T-helper 2 cell (primary cell): ENCODE measurements around the gene CCDC74A.
"Not testable (repeated sequence)": the region's sequence is repeated elsewhere in the genome, so short reads cannot be mapped to it uniquely, and the experiment has no call there.

Experiments used
- DNase-seq, 5 experiments: peaks; one replicate each; pipeline versions ENCODE4 v3.0.0 to v3.0.0-alpha.2; 2012 to 2022
- total RNA-seq, 2 donors: gene quantifications; one replicate each; lab custom pipeline; 2026; lab: John Stamatoyannopoulos, UW

CCDC74A gene
- total RNA-seq: 1.1 to 3.1 reads per million in 2 donors

- peak; percentile 57 to 84 (median 73) for DNase-seq
Measured at GRCh38 chr2:131527131-131528001, at the start of gene CCDC74A. Gene CCDC74A, plus strand, starts transcription at chr2:131527888. Its CDS starts 83 bp downstream, at chr2:131527971.

GRCh38 chr2:131478074-131478849, 49.4 kb upstream of the CCDC74A start:
- DNase-seq: not testable (repeated sequence)

GRCh38 chr2:131478850-131479461, 48.7 kb upstream of the CCDC74A start:
- not testable (repeated sequence) for DNase-seq

DNA sequence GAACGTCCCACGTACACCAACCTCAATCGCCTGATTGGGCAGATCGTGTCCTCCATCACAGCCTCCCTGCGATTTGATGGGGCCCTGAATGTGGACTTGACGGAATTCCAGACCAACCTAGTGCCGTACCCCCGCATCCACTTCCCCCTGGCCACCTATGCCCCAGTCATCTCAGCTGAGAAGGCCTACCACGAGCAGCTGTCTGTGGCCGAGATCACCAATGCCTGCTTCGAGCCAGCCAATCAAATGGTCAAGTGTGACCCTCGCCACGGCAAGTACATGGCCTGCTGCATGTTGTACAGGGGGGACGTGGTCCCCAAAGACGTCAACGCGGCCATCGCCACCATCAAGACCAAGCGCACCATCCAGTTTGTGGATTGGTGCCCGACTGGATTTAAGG, 47.3 kb upstream of the CCDC74A start:
- DNase-seq: not testable (repeated sequence)

- DNase-seq: not testable (repeated sequence)
Measured at GRCh38 chr2:131482506-131483155, 45.1 kb upstream of the CCDC74A start.

DNA sequence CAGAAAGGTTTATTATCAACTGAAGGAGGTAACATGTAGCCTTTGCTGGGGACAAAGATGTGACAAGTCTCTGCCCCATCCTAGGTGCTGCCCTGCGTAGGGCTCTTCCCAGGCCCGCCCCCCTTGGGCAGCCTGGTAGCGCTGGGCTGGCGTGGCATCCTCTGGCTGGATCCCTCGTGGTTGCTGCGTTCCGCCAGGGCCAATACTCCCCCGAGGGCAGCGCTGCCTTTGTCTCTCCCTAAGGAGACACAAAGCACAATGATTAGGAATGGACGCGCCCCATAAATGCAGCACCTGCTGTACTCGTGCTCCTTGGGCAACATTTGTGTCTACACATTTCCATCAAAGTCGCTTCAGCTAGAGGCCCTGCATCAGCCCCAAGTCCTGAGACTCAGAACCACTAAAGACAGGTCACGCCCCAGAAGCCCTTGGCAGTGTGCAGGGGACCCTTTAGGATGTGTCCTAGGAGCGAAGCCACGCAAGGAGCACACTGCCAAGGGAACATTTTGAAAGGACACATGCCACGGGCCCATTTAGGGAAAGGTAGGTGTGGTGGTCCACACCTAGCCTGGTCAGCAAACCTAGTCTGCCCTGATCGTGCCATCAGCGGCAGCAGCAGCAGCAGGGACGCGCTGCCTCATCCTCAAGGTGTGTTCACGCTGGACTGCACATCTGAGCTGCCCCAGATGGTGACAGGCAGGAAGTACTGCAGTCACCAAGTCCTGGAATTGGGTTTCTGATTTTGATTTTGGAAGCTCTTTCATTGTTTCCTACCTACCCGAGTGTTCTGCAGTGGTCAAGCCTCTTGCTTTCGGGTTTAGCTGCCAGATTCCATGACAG, 43.5 kb upstream of the CCDC74A start:
- DNase-seq: not testable (repeated sequence)

- DNase-seq: not testable (repeated sequence)
Measured at GRCh38 chr2:131484906-131485460, 42.7 kb upstream of the CCDC74A start.

GRCh38 chr2:131486201-131486902, 41.3 kb upstream of the CCDC74A start:
- DNase-seq: not testable (repeated sequence)

DNA sequence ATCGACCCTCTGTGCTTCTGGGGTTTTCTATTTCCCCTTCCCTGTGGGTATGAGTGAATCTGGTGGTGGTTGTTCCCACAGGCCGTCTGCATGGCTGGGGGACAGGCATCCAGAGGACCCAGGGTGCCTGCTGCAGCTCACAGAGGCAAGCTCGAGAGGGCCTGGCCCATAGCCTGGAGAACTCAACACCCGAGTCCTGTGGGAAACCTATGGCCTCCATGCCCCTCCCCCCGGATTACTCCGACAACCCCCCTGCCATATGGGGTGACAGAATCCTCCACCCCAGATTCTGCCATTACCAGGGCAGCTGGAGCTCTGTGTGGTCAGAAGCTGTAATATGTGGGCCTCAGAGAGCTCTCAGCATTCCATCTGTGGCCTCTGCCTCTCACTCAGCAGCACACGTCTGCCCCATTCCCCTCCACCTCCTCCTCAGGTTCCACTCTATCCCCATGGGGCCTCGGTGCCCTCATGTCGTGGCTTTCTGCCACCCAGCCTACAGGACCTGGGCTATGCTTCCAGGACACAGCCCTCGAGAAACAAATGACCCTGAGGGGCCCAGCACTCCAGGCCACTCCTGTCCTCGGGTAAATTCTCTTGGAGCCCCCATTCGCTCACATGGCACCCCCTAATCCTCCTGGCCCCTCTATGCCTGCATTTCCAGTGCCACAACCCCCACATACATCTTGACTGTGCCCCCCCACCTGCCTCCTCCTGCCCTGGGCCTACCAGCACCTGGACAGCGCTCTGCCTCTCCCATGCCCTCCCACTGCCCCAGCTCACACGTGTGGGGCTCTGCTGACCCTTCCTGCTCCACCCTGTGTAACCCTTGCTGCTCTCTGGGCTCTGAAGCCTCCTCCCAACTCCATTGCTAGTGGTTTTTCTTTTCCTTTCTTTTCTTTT, 39.1 kb upstream of the CCDC74A start:
- DNase-seq: no peak

- peak in 4 of 5 experiments; percentile 7 to 55 (median 20) for DNase-seq
Measured at GRCh38 chr2:131490616-131491468, 36.8 kb upstream of the CCDC74A start.

DNA sequence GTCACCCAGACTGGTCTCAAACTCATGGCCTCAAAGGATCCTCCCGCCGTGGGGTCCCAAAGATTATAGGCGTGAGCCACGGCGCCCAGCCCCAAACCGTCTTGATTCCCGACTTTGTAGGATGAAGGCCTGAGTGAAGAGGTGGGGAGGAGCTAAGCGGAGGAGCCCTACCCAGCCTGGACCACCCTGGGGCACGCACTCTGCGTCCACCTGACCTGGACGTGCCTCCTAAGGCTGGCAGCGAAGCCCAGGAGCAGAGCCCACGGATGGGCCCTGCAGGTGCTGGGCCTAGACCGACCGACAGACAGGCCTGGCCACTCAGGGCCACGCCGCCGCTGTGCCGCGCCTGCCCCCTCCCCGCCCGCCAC, 36.2 kb upstream of the CCDC74A start:
- peak in 1 of 5 experiments; percentile 30 for DNase-seq

DNA sequence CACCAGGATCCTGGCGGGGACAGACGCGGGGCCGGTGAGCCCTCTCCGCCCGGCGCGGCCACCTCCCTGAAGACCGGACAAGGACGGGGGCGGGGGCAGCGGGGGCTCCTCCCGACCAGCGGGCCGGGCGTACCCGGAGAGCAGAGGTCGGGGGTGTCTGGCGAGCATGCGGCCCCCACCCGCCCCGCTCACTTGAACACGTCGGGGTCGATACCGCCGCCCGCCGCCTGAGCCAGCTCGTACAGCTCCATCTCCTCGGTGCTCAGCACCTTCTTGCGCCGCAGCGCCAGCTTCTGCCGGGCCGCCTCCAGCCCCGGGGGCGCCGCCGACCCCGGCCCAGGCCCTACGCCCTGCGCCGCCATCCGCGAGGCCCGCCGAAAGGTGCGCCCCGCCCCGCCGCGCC, 35.7 kb upstream of the CCDC74A start, which contains the start of gene MZT2A:
Gene MZT2A (minus strand): TSS at position 383 of the 403 bp plus-strand sequence. CDS start 21 bp downstream, at position 362.
- peak in 1 of 5 experiments; percentile 2 for DNase-seq

DNA sequence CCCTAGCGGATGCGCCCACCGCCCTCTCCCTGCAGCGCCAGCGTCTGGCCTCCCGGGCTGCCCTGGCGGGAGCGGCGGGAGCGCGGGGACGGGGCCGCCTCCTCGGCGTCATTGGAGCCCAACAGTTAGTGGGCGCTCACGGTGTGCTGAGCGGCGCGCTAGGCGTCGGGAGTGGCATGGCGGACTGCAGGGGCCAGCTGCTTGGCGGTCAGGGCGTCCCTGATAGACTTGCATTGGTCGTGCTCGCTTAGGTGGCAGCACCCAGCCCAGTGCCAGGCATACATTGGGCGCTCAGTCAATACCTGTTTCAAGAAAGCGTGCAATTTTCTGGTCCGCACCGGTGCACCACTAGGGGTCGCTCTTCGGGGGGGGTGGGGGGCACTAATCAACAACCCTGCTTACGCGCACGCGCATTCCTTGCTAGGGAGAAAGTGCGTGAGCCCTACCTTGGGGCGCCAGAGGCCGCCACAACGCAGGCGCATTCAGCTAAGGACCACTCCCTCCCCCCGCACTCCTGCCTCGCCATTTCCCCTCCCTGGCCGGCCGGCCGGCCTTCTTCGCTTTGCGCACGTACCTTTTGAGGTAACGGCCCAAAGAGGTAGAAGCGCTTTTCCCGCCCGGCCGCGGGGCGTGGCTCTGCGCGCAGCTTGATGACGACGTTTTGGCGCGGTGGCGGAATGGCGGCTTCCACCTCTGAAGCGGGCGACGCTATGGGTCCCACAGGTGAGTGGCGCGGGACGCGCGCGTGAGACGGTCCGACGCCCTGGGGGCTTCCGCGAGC, 35.1 kb upstream of the CCDC74A start:
- peak; percentile 87 to 96 (median 91) for DNase-seq

DNA sequence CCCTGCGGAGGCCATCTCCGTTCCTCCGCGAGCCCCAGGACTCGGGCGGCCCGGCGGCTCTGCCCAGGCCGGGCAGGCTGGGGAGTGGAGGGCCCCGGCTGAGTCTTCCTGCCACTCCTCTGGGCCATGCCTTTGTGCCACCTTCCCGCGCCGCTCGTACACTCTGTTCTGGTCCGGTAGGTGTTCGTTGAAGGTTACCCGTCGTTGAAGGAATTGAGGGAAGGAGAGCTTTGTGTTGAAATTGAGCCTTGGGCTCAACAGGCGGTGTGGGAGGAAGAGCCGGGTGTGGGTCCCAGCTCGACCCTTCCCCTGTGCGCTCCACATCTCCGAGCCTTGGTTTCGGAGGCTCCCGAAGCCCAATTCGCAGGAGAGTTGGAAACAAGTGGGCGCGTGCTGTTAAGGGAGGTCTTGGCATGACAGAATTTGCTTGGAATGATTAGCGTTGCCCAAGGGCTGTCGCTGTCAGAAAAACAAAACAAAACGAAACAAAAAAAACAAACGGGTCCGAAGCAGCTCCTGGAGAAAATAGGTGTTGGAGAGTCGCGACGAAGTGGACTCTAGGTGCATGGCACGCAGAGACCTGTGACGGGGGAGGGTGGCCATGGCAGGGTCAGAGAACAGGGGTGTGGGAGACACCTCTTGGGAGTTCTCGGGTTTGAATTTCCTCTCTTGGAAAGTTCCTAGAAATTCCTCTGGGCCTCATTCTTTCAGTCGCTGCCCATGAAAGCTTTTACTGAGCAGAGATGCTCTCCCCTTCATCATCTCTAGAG, 34.3 kb upstream of the CCDC74A start:
- no peak for DNase-seq

DNA sequence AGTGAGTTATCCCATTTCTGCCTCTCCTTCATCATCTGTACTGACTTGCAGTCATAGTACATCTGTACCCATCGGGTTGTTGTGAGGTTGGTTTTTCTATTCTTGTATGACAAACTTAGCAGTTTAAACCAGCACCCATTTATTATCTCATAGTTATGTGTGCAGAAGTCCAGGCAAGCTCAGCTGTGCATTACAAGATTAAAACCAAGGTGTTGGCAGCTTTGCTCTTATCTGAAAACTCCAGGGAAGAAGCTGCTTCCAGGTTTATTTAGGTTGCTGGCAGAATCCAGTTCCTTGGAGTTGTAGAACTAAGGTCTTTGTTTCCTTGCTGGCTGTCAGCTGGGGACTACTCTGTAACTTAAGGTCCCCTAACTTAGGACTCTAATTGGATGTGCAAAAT, 32.2 kb upstream of the CCDC74A start:
- not testable (repeated sequence) for DNase-seq

GRCh38 chr2:131498321-131498973, 29.2 kb upstream of the CCDC74A start:
- DNase-seq: peak in 1 of 5 experiments; percentile 47
